Measurements from ENCODE around the gene CRMP1. TPM values are rescaled to one million over a fixed set of nuclear protein-coding genes. Genes with fewer than 3 reads are reported as not detected.
"Not testable (repeated sequence)": the region's sequence is repeated elsewhere in the genome, so short reads cannot be mapped to it uniquely, and the experiment has no call there.

Gene CRMP1
- total RNA-seq, 1 donor from 2014 or later, result 7.3 TPM

DNA sequence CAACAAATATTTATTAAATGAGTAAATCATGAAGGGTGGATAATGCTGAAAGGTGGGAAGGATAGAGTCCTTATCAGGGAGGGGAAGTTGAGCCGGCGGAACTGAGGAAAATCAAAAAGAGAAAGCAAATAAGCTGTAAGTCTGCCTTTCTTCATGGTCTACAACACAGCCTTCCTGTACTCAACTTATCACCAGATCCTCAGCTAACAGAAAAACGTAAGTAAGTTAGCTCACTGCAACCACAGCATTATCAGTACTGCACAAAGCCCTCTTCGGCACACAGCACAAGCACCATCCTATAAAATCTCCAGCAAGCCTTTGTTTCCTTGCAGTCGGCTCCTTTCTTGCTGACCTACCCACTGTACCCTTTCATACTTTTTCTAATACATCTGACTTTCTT, 70.3 kb downstream of the CRMP1 start:
- no peak for DNase-seq

DNA sequence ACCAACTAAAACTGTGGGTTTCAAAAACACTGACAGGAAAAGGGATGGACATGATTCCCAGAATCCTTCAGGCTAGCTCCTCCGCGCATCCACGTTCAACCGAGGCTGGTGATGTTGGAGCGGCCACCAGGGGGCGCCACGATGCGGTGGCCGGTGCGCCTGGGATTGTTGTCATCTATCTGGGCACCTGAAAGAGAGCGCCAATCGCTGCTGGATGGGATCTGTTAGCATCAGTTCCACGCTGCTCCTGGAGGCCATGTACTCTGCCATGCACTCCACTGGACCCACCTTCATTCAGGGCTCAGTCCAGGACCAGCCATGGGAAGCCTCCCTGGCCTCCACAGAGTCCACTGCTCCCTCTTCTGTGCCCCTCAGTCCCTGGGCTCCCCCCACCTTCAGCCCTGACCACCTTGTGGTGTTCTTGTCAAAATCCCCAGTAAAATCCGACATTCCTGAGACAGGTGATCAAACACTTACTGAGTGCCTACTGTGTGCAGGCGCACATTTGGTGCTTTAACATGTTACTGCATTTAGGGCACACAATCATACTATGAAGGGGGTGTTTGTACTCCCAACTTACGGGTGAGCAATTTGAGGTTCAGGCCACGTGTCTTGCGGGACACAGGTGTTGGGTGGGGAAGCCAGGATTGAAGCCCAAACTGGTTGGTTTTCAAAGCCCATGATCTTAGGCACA, 71.1 kb downstream of the CRMP1 start:
- peak; percentile 13 for DNase-seq

DNA sequence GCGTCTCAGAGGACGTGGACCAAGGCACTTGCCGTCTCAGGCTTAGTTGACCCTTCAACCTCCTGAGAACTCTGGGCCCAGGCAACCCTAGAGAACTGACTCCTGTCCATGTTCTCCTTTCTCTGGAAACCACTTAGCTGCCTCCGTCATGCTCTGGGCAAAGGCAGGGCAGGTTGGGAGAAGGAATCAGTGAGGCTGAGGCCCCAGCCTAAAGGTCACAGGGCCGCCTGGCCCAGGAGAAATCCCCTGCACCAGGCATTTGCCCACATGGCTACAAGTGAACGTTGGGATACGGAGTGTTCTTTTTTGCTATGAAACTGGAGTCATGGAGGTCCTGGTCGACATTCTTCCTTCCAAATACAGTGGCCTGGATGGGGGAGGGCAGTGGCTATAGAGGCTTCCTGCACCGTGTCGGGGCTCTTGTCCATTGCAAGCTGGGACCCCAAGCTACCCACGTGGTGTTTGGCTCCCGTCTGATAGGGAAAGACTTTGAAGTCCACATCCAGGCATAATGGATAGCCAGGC, 76.0 kb downstream of the CRMP1 start:
- no peak for DNase-seq

DNA sequence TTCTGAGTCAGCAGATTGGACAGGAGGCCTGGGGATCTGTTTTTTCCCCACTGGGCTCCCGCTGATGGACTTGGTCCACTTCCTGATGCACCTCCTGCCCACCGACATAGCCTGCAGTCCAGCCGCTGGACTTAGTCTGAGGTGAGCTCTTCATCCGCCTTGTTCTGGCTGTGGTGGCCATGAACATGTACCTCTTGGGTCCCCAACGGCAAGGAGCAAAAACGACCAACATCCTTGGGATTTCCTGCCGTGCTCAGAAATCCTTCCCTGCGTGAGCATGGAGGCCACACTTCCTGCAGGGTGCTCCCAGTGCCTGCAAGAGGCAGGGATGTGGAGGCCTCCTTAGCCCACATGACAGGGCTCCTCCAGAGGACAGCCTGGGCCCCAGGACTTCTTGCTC, 76.8 kb downstream of the CRMP1 start:
- no peak for DNase-seq

DNA sequence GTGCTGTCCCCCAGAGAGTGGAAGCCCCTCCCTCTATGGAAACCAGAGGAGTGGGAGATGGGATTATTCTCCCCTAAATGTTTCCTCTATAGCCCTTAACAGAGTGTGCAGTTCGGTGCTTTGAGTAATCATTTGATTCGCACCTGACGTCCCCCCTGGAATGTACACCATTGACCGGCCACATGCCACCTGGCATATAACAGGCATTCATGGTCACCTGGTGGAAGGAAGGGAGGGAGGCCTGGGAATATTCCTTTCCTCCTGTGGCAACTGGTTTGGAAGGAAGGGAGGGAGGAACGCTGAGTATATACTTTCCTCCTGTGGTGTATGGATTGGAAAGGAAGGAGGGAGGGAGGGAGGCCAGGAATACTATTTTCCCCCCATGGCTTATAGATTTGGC, 77.2 kb downstream of the CRMP1 start:
- DNase-seq, result no peak

DNA sequence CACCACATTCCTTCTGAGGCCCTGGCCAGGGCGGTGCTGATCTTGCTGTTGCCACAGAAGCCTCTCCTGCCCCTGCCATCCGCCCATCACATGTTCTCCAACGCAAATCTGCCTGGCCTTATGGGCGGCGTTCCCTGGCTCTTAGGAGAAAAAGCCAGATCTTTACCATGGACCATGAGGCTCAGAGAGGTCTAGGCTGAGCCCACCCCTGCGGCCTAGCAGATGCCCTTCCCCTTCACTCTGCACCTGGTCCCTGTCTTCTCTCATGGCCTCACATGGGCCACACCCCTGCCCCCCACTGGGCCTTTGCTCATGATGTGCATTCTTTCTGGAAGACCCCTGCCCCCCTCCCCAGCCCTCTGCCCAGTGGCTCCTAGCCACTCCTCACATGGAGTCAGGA, 78.5 kb downstream of the CRMP1 start:
- DNase-seq, result no peak

DNA sequence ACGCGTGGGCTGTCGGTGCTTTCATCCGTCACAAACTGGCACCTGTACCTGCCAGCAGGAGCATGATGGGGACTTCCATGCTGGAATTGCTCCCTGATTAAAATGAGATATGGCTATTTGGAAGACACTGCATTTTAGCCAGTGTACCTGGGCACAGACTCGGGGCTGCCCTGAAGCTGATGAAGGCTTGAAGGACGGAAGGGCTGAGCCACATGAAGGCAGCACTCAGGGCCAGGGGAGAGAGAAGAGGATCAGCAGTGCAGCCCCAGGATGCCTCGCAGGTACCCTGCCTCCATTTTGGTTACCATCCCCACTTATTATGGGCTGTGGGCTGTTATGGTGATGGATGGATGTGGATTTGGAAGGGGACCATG, 79.0 kb downstream of the CRMP1 start:
- DNase-seq, result no peak

DNA sequence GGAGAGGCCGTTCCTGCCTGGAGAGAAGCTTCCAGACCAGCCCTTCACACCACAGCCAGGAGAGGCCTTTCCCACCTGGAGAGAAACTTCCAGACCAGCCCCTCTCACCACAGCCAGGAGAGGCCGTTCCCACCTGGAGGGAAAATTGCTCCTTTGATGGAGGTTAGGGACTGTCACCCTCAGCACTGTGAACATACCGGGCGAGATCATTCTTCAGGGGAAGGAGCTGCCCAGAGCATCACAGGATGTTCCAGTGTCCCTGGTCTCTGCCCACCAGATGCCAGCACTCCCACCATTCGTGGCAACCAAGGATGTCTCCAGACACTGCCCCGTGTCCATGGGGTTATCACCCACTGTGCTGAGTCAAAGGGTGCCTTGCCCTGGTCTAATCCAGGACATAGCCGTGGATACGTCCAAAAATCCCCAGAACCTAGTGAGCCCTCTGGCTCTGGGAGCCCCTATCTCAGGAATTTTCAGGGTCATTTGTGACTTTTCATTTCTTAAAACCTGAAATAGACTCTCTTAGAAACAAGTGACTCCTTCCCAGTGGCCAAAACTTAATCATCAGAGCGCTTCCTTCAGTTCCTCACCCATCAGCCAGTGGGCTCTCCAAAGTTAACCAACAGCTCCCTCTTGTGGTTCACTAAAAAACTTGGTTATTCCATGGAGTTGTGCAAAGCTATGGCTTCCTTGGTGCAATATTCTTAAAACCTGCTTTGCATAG, 80.2 kb downstream of the CRMP1 start:
- peak; percentile 87 for DNase-seq

DNA sequence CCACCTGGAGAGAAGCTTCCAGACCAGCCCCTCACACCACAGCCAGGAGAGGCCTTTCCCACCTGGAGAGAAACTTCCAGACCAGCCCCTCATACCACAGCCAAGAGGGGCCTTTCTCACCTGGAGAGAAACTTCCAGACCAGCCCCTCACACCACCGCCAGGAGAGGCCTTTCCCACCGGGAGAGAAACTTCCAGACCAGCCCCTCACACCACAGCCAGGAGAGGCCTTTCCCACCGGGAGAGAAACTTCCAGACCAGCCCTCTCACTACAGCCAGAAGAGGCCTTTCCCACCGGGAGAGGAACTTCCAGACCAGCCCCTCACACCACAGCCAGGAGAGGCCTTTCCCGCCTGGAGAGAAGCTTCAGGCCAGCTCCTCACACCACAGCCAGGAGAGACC, 80.8 kb downstream of the CRMP1 start:
- not testable (repeated sequence) for DNase-seq

DNA sequence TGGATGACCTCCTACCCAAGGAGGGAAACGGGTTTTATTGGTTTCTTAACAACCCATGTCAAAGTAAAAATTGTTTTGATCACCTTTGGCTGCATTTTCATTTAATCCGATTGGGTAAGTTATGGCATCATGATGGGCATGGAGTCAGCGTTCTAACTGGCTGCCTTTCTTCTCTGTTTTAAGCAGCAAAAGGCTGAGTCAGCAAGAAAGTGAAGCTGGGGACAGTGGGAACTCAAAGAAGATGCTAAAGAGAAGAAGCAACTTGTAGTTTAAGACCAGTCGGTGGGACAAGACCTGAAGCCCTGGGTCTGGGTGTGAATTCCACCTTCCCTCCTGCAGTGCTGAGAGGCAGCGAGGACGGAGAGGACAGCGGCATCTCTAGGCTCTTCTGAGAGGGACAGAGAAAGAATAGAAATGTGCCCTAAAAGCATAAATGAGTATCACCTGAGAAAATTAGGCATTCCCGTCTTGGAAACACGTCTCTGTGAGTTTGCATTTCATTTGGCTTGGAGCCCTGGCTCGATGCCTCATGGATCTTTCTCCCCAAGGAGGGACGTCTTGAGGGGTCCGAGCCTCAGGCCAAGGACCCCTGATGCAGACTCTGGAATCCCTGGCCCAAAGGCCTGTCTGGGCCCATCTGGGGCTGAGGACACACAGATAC, 82.0 kb downstream of the CRMP1 start:
- no peak for DNase-seq

DNA sequence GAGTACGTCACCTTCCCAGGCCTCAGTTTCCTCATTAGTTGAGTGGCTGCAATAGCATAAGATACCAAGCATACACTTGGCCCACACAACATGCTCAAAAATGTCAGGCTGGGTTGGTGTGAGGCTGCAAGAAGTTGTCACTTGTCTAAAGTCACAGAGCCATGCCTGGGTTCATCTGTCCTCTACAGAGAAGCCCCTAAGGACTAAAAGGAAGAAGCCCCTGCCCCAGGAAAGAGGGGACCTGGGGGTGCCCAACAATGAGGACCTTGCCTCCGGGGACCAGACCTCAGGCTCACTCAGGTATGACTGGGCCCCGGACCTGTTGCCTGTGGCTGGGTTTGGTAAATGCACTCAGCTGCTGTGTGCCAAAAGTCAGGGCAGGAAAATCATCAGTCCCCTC, 82.7 kb downstream of the CRMP1 start:
- no peak for DNase-seq

DNA sequence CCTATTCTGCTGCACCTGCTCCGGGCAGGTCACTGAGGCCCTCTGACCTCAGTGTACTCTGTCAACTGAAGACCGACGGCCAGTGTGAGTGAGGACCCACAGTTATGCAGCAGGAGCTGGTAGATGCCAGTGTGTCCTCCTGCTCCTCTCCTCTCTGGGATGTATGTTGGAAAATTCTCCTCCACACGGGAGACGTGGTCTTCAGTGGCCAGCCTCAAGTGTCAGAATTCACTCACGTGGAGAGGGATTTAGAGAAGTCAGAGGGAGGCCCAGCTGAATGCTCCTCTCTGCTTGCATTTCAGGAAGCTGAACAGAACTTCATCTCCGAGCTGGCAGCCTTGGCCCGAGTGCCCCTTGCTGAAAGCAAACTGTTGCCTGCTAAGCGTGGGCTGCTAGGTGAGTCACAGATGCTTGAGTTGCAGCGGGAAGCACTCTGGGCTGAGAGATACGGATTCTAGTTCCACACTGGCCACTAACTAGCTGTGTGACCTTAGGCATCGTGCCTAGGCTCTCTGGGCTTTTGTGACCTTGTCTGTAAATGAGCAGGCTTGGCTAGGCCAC, 83.6 kb downstream of the CRMP1 start:
- no peak for DNase-seq

DNA sequence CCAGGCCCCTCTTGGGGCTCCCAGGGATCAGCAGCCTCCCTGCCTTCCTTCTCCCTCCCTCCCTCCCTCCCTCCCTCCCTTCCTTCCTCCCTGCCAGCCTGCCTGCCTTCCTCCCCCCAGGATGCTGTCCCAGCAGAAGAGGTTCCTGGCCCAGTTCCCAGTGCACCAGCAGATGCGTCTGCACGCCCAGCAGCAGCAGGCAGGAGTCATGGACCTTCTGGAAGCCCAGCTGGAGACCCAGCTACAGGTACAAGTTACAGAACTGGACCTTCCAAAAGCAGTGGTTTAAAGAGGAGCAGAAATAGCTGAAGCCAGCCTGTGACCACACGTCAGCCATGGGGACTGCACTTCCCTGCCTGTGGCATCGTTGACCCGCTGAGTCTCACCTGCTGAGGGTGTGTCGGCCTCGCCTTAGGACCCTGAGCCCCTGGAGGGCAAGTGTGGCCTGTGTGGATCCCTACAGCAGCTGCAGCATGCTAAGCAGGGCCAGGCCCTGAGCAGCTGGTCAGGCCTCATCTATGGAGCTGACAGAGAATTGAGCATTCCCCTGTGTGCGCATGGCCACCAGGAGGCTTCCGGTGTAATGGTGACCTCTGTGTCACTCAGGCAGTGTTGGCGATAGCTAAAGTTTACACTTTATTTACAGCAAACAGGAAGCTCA, 84.7 kb downstream of the CRMP1 start:
- peak; percentile 25 for DNase-seq

DNA sequence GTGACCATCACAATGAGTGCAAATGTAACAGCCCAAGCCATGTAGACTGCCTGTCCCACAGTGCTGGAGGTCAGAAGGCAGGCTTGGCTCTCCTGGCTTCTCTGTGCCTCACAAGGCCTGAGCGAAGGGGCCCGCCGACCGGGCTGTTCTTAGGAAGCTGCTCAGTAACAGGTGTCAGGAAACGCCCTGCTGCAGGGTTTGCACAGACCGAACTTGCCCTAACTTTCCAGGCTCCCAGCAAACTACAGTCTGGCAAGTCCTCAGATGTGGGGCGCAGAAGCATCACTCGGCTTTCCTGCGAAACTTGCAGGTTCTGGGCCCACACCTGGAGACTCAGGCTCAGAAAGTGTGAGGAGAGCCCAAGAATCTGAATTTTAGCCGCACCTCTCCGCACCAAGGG, 87.6 kb downstream of the CRMP1 start:
- no peak for DNase-seq

DNA sequence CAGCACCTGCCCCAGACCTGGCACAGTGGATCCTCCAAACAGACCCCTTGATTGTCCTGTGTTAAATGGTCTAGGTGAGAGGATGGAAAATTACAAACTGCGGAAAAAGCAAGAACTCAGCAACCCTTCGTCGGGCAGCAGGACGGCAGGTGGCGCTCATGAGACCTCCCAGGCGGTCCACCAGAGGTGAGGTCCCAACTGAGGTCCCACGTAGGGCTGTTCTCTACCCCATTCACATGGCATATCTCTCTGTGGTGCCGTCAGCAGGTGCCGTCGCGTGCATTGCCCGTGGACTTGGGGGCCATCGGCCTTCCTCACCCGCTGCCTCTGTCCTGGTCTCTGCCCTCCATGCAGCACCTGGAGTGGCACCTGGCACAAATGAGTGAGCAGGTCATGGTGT, 88.2 kb downstream of the CRMP1 start:
- no peak for DNase-seq

DNA sequence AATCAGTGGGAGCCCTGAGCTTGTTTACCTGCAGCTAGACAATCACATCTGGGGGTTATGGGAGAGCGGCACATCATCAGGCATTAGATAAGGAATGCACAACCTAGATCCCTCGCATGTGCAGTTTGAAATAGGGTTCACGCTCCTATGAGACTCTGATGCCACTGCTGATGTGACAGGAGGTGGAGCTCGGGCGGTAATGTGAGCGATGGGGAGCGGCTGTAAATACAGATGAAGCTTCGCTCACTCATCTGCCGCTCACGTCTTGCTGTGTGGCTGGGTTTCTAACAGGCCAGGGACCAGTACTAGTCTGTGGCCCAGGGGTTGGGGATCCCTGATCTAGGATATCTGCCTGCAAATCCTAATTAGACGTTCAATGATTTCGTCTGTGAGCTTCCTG, 90.3 kb downstream of the CRMP1 start:
- no peak for DNase-seq

DNA sequence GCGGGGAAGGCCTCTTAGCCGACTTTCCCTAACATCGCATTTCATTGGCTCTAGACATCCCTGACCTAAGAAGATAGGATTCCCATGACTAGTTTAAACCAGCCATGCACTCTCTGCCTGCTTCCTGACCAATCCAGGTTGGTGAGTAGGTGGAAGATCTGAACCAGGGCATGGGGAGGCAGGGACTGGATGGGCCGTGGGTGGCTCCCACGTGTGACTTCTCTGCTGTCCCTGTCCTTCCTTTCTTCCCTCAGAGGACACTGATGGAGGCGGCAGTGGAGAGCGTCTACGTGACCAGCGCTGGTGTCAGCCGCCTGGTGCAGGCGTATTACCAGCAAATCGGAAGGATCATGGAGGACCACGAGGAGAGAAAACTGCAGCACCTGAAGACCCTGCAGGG, 91.2 kb downstream of the CRMP1 start:
- DNase-seq, result no peak

DNA sequence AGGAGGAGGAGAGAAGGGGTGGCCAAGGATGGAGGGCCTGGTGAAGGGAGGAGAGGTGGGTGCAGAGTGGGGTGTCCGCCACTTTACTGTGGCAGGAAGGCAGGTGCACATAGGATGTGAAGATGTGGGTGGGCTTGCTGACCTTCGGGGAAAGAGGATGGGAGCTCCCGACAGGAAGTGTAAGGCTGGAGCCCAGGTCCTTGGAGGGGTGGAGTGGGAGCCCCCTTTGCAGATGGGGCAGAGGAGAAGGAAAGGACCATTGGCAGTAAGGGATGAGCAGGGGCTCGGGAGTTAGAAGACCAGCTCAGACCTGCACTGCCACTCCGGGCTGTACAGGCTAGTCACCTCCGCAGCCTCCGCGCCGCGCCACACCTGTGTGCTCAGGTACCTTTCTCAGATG, 92.4 kb downstream of the CRMP1 start:
- DNase-seq, result no peak

DNA sequence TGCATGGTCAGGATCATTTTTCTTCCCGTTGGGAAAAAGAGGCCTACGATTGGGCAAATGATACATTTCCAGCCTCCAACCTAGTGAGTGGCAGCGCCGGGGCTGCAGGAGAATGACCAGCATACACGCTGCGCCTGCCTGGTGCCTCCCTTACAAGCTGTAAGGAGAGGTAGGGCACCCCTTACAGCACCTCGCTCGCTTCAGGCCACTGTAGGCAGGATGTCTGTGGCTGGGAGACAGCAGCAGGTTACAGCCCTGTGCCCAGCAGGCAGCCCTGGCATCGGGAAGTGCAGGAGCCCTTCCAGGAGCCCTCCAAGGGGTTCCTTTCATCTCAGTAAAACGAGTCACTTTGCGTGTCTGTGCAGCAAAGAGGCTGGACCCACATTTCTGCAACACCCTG, 93.5 kb downstream of the CRMP1 start:
- DNase-seq, result no peak

DNA sequence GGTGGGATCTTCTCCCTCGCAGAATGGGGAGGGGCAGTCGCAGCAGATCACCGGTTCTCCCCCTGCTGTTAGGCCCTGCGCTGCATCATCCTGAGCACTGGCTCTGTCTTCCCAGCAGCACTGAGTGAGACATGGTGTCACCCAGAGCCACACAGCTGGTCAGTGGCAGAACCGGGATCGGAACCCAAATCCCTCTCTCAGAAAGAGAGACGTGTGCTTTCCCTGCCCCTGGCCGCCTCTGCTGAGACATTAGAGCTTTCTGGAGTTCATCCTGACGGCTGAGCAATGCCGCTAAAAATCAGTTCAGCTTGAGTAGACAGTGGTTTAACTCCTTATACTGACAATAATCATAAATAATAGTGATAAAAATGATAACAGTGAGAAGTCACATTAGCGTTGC, 93.9 kb downstream of the CRMP1 start:
- DNase-seq, result no peak

DNA sequence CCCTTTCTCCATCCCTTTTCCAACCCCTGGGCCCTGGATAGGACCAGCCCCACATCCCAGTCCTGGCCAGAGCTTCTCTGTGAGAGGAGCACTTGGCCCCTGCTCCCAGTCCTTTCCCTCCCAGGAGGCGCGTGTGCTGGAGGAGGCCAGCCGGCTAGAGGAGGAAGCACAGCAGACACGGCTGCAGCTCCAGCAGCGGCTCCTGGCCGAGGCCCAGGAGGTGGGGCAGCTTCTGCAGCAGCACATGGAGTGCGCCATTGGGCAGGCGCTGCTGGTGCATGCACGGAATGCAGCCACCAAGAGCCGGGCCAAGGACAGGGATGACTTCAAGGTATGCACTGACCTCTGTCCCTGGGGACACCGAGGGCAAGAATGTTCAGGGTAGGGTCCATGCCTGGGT, 94.4 kb downstream of the CRMP1 start:
- no peak for DNase-seq

DNA sequence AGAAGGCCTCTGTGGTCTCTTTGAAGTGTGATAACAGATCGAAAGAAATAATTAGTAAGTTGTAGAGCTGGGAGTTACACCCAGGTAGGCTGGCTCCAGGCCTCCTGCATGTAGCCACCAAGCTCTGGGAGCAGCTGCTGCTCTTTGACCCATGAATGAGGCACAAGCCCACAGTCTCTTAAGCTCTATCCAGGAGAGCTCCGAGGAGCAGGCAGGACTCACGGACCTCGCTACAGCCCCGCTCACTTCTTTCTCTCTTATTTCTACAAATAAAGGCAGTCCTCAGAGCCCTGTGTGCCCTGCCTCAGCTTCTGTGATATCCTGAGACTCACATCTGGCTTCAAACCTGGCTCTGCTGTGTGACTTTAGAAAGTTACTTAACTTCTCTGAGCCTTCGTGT, 95.0 kb downstream of the CRMP1 start:
- no peak for DNase-seq

DNA sequence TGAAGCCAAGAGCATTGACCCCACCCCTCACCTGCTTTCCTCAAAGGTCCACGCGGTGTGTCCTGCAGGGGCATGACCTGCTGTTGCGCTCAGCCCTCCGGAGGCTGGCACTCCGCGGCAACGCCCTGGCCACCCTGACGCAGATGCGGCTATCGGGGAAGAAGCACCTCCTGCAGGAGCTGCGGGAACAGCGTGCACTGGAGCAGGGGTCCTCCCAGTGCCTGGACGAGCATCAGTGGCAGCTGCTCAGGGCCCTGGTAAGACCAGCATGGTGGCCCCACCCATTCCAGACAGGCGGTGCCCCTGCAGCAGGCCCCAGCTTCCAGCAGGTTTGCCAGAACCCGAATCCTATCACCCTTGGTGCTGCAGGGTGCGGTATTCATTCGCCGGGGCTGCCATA, 95.9 kb downstream of the CRMP1 start:
- DNase-seq, result no peak
